Mammary epithelial cell (primary cell): ENCODE results near the gene GPR157.

ENCODE experiments used
- CTCF ChIP-seq, 2 donors: IDR thresholded peaks in 1 of 2; conservative IDR thresholded peaks in 1 of 2; 2 replicates each; pipeline ENCODE4 v1.5.1; 2011 to 2012; ENCODE audit warnings: inconsistent platforms in 2 of 2, low read length in 2 of 2, mild to moderate bottlenecking in 2 of 2, control low read depth in 1 of 2, low read depth in 1 of 2; ENCODE audit not compliant: insufficient read depth in 1 of 2; ENCODE audit errors: extremely low read depth in 1 of 2
- EZH2 ChIP-seq: IDR thresholded peaks from 2 replicates; pipeline ENCODE4 v1.6.1; 2012; ENCODE audit warnings: low read length, inconsistent platforms, borderline replicate concordance

GRCh38 chr1:9166289-9167235 is 37.7 kb upstream of the GPR157 start:
- no peak for TF ChIP-seq CTCF (conservative IDR thresholded peaks at IDR 0.05 in 1 of 2, IDR thresholded peaks at IDR 0.05 in 1 of 2; ENCODE audit: extremely low read depth in 1 of 2, insufficient read depth in 1 of 2, low read depth in 1 of 2, low read length in 2 of 2)
- no peak for TF ChIP-seq EZH2
